HG02970 (cell line): ENCODE results near the gene BRD9.
"Not testable (repeated sequence)": the region's sequence is repeated elsewhere in the genome, so short reads cannot be mapped to it uniquely, and the experiment has no call there.

Source experiments
- ATAC-seq: cut with Tn5 transposase; IDR thresholded peaks from one replicate; pipeline ENCODE4 v1.9.1; 2021; ENCODE audit warnings: mild to moderate bottlenecking, moderate library complexity, moderate number of reproducible peaks; ENCODE audit not compliant: unreplicated experiment, low FRiP score

BRD9 gene

DNA sequence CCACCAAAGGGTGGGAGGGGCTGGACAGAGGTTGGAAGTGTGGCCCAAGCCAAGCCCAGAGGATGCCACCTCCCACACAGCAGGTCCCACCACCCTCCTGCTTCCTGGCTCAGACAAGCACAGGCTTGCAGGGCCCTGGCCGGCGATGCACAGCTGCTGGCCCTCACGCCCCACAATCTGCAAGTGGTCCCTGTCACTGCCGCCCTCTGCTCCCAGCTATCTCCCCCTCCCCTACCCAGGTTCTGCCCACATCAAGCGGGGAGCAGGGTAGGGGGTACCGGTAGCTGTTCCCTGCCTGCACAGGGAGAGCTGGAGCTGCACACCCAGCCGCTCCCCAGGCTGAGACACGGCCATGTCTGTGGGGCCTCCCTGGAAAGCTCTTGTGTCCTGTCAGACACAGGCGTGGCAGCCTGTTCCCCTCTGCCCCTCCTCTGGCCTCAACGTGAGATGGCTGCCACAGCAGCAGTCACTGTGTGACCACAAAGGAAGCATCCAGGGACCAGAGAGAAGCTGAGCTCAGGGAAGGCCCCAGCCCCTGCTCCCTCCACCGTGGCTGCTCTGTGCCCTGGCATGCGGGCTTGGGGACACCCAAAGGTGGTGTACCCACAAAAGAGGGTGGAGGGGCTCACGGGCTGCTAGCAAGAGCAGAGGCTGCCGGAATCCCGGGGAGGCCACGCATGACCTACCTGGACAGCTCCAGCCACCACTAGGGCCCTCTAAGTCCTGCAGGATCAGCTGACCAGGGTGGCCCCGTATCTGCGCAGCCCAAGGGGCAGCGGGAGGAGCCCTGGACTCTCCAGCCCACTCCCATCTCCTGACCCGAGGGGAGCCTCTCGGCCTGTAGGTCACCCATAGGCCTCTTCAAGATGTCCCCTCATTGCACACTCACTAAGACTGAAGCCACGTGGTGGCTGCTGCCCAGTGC, 30.9 kb downstream of the BRD9 start:
- no peak for ATAC-seq

DNA sequence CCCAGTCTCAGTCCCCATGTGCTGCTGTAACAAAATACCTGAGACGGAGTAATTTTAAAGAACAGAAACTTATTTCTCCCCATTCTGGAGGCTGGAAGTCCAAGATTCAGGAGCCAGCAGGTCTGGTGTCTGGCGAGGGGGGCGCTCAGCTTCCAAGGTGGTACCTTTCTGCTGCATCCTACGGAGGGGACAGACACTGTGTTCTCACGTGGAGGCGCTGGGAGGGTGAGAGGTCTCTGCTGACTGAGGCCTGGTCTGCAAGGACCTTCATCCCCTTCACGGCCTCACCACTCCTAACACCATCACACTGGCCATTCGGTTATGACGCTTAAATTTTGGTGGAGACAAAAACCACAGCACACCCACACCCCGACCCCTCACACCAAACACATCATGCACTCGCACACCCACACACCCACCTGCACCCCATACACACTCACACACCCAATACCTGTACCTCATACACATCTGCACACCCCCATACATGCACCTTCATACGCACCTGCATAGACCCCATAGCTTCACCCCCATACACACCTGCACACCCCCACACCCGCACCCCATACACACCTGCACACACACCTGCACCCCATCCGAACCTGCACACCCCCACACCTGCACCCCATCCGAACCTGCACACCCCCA, 32.0 kb downstream of the BRD9 start:
- no peak for ATAC-seq

DNA sequence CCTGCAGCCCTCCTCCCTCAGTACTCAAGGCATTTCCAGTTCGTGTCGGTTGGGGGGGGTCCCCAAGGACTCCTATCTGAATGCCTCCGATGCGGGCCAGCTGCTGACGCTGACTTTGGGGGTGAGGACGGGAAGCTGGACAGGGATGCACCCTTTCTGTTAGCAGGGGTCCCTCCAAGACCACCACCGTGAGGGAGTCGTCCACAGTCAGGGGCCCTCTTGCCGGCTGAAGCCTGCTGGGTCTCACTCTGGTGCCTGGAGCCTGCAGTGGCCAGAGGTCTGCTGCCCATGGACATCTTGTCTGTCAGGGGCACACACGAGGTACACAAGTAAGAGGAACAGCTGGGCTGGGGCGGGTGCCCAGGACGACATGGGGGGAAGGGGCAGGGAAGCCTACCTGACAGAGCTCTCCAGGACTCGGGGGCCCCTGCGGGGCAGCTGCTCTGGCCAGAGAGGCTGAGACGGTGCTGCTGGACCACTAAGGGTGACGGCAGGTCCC, 32.8 kb downstream of the BRD9 start:
- ATAC-seq: no peak

DNA sequence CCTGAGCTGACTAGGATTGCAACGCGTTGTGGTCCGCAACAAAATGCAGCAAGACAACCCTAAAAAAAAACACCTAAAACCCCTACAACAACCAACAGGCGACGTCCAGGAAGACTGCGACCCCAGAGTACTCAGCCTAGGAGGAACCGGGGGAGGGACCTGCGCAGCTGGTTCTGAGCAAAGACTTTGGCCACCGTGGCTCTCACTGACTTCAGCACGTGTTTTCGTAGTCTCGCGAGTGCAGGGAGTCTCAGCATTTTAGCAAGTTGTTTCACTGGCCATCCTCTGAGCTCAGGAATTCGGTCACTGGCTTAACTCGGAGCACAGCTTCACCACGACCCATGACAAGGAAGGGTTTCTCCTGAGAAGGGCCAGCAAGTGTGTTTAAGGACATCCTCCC, 33.2 kb downstream of the BRD9 start:
- no peak for ATAC-seq

DNA sequence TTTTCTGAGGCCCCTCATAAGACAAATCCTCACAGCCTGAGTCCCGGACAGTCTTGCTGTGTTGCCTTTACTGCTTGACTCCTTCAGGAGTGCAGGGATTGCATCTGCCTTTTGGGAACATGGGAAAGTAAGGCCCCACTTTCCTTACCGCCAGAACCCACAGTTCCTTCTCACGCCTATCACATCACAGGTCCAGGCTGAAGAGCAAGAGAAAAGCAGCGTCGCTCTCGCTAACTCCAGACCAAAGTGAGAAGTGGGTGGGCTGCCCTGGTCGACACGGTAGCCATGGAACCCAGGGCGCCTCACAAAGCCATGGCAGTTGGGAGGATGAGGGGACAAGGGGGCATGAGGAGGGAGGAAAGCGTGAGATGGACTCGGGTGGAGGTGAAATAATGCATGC, 33.9 kb downstream of the BRD9 start:
- no peak for ATAC-seq

DNA sequence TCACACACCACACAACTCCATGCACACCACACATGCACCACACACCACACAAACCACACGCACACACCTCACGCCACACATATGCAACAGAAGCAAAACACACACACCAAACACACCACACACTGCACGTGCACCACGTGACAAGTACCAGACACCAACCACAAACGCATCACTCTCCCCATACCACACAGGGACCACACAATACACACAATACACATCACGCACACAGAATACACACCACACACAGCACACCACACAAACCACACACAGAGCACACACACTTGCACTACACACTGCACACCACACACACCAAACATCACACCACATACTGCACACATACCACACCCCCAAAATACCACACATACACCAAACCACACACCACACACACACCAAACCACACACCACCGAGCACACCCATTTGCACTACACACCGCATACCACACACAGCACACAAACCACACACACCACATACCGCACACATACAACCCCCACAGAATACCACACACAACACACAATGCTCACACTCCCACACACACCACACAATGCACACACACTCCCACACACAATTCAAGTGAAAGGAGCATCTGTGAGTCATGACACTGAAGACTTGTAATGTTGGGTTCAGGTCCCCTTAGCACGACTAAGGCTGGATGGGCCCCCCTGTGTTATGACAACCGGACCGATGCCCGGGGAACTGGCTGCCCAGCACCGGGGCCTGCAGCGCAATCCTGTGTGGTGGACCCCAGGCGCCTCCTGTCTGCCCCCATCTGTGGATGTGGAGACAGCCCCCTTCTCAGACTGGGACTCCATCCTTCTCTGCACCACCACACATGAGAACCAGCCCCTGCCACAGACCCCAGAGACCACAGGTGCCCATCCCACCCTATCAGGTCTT, 35.8 kb downstream of the BRD9 start:
- no peak for ATAC-seq

DNA sequence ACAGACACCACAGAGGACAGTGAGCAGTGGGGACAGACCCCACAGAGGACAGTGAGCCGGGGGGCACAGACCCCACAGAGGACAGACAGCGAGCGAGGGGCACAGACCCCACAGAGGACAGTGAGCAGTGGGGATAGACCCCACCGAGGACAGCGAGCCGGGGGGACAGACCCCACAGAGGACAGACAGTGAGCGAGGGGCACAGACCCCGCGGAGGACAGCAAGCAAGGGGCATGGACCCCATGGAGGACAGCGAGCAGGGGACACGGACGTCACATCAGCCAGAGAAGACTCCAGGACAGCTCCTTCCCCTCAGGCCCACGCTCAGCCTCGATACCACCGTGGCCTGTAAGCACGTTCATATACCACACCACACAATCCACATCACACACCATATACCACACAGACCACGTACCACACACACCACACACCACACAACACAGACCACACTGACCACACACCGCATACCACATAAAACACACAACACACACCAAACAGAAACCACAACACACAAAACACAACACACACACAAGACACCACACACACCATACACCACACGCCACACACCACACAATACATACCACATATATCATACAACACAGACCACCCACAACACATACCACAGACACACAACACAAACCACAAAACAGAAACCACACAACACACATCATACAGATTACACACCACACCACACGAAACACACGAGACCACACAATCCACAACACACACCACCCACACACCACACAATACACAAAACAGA, 36.6 kb downstream of the BRD9 start:
- no peak for ATAC-seq

DNA sequence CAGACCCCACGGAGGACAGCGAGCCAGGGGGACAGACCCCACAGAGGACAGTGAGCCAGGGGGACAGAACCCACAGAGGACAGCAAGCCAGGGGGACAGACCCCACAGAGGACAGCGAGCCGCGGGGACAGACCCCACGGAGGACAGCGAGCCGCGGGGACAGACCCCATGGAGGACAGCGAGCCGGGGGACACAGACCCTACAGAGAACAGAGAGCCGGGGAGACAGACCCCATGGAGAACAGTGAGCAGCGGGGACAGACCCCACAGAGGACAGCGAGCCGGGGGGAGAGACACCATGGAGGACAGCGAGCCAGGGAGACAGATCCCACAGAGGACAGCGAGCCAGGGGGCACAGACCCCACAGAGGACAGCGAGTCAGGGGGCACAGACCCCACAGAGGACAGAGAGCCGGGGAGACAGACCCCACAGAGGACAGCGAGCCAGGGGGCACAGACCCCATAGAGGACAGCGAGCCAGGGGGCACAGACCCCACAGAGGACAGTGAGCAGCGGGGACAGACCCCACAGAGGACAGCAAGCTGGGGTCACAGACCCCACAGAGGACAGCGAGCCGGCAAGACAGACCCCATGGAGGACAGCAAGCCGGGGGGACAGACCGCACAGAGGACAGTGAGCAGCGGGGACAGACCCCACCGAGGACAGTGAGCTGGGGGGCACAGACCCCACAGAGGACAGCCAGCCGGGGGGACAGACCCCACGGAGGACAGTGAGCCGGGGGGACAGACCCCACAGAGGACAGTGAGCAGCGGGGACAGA, 37.4 kb downstream of the BRD9 start:
- no peak for ATAC-seq

DNA sequence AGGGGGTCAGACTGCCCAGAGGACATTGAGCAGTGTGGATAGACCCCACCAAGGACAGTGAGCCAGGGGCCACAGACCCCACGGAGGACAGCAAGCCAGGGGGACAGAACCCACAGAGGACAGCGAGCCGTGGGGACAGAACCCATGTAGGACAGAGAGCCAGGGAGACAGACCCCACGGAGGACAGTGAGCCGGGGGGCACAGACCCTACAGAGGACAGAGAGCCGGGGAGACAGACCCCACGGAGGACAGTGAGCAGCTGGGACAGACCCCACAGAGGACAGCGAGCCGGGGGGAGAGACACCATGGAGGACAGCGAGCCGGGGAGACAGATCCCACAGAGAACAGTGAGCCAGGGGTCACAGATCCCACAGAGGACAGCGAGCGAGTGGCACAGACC, 38.4 kb downstream of the BRD9 start:
- no peak for ATAC-seq

DNA sequence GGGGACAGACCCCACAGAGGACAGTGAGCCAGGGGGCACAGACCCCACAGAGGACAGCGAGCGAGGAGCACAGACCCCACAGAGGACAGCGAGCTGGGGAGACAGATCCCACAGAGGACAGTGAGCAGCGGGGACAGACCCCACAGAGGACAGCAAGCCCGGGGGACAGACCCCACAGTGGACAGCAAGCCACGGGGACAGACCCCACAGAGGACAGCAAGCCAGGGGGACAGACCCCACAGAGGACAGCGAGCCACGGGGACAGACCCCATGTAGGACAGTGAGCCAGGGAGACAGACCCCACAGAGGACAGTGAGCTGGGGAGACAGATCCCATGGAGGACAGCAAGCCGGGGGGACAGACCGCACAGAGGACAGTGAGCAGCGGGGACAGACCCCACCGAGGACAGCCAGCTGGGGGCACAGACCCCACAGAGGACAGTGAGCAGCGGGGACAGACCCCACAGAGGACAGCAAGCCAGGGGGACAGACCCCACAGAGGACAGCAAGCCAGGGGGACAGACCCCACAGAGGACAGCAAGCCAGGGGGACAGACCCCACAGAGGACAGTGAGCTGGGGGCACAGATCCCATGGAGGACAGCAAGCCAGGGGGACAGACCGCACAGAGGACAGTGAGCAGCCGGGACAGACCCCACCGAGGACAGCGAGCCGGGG, 39.0 kb downstream of the BRD9 start:
- ATAC-seq: not testable (repeated sequence)

DNA sequence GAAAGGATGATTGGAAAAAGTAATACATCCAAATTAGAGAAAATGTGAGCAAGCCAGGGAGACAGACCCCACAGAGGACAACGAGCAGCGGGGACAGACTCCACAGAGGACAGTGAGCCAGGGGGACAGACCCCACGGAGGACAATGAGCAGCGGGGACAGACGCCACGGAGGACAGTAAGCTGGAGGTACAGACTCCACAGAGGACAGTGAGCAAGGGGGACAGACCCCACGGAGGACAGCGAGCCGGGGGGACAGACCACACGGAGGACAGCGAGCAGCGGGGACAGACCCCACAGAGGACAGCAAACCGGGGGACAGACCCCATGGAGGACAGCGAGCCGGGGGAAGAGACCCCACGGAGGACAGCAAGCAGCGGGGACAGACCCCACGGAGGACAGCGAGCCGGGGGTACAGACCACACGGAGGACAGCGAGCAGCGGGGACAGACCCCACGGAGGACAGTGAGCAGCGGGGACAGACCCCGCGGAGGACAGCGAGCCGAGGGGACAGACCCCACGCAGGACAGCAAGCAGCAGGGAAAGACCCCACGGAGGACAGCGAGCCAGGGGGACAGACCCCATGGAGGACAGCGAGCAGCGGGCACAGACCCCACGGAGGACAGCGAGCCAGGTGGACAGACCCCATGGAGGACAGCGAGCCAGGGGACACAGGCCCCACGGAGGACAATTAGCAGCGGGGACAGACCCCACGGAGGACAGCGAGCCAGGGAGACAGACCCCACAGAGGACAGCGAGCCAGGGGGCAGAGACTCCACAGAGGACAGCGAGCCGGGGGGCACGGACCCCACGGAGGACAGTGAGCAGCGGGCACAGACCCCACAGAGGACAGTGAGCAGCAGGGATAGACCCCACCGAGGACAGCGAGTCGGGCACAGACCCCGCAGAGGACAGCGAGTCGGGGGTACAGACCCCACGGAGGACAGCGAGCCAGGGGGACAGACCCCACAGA, 39.9 kb downstream of the BRD9 start:
- ATAC-seq: no peak

DNA sequence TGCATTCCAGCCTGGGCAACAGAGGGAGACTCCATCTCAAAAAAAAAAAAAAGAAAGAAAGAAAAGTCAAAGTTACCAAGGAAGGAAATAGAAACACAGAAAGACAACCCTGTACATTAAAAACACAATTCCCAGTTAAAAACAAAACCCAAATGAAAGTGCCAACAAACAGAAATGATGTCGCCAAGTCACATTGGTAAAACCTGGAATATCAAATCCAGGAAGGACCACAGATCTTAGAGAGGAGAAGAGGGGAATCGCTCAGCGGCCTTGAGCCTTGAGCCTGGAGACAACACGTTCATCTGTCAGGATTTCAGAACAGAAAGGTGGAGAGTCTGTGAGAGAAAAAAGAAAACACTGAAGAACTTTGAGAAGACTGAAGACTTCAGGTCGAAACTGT, 40.6 kb downstream of the BRD9 start:
- ATAC-seq: no peak

DNA sequence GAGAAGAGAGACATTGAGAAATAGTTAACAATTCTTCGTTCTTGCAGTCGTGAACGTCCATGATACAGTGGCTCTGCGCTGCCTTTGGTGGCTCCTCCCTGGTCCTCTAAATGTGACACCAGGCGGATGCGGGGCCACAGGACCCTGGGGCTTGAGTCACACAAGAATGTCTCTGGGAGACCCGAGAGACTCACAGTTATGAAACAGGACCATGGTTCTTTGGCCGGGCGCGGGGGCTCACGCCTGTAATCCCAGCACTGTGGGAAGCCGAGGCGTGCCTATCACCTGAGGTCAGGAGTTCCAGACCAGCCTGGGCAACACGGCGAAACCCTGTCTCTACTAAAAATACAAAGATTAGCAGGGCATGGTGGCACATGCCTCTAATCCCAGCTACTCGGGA, 41.0 kb downstream of the BRD9 start:
- ATAC-seq: no peak

DNA sequence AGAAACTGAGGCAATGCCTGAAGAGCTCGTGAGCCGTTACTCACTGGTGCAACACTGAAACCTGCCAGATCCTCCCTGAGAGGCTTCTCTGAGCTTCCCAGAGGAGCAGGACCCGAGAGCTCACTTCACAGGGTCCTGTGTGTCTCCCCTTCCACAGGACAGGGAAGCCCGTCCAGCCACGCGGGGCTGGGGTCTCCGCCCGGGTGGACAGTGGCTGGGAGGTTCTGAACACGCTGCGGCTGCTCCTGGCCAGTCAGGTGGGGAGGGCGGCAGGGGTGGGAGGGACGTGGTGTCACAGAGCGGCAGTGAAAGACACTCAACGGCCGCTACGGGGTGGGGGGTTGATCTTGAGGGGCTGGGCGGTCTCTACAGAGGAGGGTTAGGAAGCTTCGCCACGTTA, 41.5 kb downstream of the BRD9 start:
- no peak for ATAC-seq

DNA sequence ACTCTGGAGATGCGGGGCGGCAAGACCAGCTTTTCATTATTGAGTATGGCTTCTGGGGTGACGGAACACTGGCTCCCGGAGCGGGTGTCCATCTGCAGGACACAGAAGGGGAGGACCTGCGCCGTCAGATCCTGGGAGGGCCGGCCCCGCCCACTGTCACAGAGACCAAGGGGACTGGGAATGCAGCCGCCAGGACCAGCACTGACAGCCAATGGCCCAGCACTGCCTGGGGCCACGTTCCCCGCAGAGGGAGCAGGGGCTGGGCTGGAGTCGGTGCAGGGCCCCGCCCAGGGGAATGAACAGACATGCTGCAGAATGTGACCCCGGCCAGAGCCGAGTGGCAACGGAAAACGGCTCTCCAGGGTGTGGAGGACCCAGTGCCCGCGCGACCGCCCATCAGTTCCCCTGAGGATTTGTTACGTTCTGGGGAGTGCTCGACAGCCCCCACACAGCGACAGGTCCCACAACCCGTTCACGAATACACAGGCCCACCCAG, 42.0 kb downstream of the BRD9 start, which contains the start of gene ZDHHC11:
TSS of gene ZDHHC11 (minus strand) at position 476 of the 496 bp plus-strand sequence. CDS start at position 92, 384 bp downstream.
- no peak for ATAC-seq

DNA sequence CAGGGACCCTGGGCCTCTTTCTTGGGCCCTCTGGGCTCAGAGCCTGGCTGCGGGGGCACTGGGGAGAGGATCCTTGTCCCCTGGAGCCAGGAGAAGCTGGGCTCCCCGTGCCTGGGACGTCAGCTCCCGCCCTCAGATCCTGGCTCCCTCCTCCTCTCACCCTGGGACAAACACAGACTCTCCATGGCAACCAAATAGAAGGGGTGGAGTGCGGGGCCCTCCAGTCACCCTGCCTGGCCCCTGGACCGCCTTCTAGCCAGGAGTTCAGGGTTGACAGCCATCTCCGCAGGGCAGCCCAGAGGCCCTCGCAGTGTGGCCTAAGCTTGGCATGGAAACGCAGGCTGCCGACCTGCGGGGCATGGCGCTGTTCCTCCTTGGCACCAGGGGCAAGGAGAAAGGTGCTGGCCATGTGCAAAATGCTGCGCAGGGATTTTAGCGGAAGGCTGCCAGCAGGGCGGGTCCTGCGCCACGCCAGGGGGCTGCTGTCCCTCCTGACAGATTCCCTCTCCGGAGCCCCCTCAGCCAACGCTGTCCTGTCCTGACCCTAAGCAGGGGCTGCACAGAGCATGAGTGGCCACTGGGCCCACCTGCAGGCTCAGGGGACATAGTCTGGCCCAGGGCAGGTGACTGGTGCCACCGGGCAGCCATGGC, 42.8 kb downstream of the BRD9 start:
- no peak for ATAC-seq

DNA sequence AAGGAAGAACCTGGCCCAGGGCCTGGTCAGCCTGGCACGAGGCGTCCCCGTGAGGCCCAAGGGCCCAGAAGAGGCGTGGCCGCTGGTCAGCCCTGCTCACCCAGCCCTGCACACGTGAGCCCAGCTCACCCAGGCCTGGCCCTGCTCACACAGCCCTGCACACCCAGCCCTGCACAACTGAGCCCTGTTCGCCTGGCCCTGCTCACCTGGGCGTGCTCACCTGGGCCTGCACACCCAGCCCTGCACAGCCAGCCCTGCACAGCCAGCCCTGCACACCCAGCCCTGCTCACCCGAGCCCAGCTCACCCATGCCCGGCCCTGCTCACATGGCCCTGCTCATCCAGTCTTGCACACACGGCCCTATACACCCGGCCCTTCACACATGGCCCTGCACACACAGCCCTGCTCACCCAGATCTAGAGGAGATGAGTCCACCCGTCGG, 43.9 kb downstream of the BRD9 start:
- no peak for ATAC-seq
